K562 (cell line): Measurements from ENCODE around the gene ZDHHC14.

Experiments
- MYC ChIP-seq, 2 experiments: fragments of 250-450 bp in 1 of 2; sonication (Bioruptor Pico) in 1 of 2; IDR thresholded peaks; 2 replicates each; pipeline versions ENCODE4 v1.5.1 to v1.6.1; 2012 to 2021; ENCODE audit warnings: low read depth in 2 of 2, borderline replicate concordance in 1 of 2, improper control_type of control experiment in 1 of 2, low read length in 1 of 2, mild to moderate bottlenecking in 1 of 2, moderate library complexity in 1 of 2
- POLR2A ChIP-seq: fragments of 450-650 bp; conservative IDR thresholded peaks from 2 replicates; pipeline ENCODE4 v1.6.1; 2016
- SMC3 ChIP-seq: conservative IDR thresholded peaks from 2 replicates; pipeline ENCODE4 v1.6.1; 2011; ENCODE audit warnings: low read depth, low read length, improper control_type of control experiment; ENCODE audit not compliant: insufficient read depth

- TF ChIP-seq MYC (IDR thresholded peaks at IDR 0.05; ENCODE audit: low read depth, low read length), result no peak
- TF ChIP-seq MYC (CRISPR knock-in tag; IDR thresholded peaks at IDR 0.05; ENCODE audit: borderline replicate concordance, low read depth), result no peak
- TF ChIP-seq SMC3, result no peak
- no peak for TF ChIP-seq POLR2A
Measured at GRCh38 chr6:157468574-157468973, 87.6 kb downstream of the ZDHHC14 start.
